H1 (cell line): ENCODE measurements around the gene PBXIP1. TPM values are rescaled to one million over a fixed set of nuclear protein-coding genes. Genes with fewer than 3 reads are reported as not detected.

Source experiments
- ASH2L ChIP-seq: fragments of 200-600, 300-600 bp; sonication (generic); IDR thresholded peaks from one replicate; pipeline ENCODE4 v1.7.1; 2017; ENCODE audit warnings: low read length
- ATF3 ChIP-seq: IDR thresholded peaks from 2 replicates; pipeline ENCODE4 v1.6.1; 2011; ENCODE audit warnings: low read depth, mild to moderate bottlenecking, low read length; ENCODE audit not compliant: insufficient read depth
- BACH1 ChIP-seq: IDR thresholded peaks from 2 replicates; pipeline ENCODE4 v1.6.1; 2012; ENCODE audit warnings: low read length, improper control_type of control experiment
- CHD1 ChIP-seq: IDR thresholded peaks from 2 replicates; pipeline ENCODE4 v1.6.1; 2012; ENCODE audit warnings: low read depth, low read length, improper control_type of control experiment
- CTBP2 ChIP-seq: IDR thresholded peaks from 2 replicates; pipeline ENCODE4 v1.7.0; 2011; ENCODE audit warnings: borderline replicate concordance, mild to moderate bottlenecking, moderate library complexity, mixed read lengths, low read length; ENCODE audit not compliant: insufficient read depth, insufficient read length
- EZH2 ChIP-seq: fragments of 200-600 bp; sonication (generic); IDR thresholded peaks from 2 replicates; pipeline ENCODE4 v1.7.1; 2012; ENCODE audit warnings: low read depth, mild to moderate bottlenecking, moderate library complexity, low read length, inconsistent platforms; ENCODE audit not compliant: severe bottlenecking
- FOSL1 ChIP-seq: IDR thresholded peaks from 2 replicates; pipeline ENCODE4 v1.6.1; 2011; ENCODE audit warnings: mild to moderate bottlenecking, low read depth, low read length, moderate library complexity; ENCODE audit not compliant: insufficient read depth
- GTF2F1 ChIP-seq: IDR thresholded peaks from 2 replicates; pipeline ENCODE4 v1.6.1; 2012; ENCODE audit warnings: low read depth, low read length, improper control_type of control experiment, borderline replicate concordance
- KDM4A ChIP-seq: IDR thresholded peaks from one replicate; pipeline ENCODE4 v1.7.1; 2012; ENCODE audit warnings: low read depth, mild to moderate bottlenecking, moderate library complexity, low read length, inconsistent platforms; ENCODE audit not compliant: severe bottlenecking
- KDM5A ChIP-seq: fragments of 200-600 bp; IDR thresholded peaks from 2 replicates; pipeline ENCODE4 v1.7.1; 2012; ENCODE audit warnings: mild to moderate bottlenecking, low read length, inconsistent platforms, mixed read lengths
- MAX ChIP-seq: IDR thresholded peaks from 2 replicates; pipeline ENCODE4 v1.6.1; 2012; ENCODE audit warnings: inconsistent platforms
- NANOG ChIP-seq: IDR thresholded peaks from 2 replicates; pipeline ENCODE4 v1.6.1; 2011; ENCODE audit warnings: low read length, low read depth, mild to moderate bottlenecking, inconsistent platforms; ENCODE audit not compliant: insufficient read depth, poor library complexity, severe bottlenecking
- PHF8 ChIP-seq: fragments of 200-600 bp; sonication (generic); conservative IDR thresholded peaks from 2 replicates; pipeline ENCODE4 v1.7.1; 2012; ENCODE audit warnings: low read depth, mild to moderate bottlenecking, inconsistent platforms, low read length, moderate library complexity
- RBBP5 ChIP-seq: IDR thresholded peaks from 2 replicates; pipeline ENCODE4 v1.7.1; 2012; ENCODE audit warnings: low read depth, mild to moderate bottlenecking, inconsistent platforms, low read length, moderate library complexity, borderline replicate concordance
- RFX5 ChIP-seq: IDR thresholded peaks from 2 replicates; pipeline ENCODE4 v1.6.1; 2011; ENCODE audit warnings: low read depth, low read length, improper control_type of control experiment, borderline replicate concordance
- RNF2 ChIP-seq: fragments of 200-900, 300-1000 bp; sonication (generic); IDR thresholded peaks from 2 replicates; pipeline ENCODE4 v1.7.1; 2016; ENCODE audit warnings: borderline replicate concordance, low read depth, mild to moderate bottlenecking, antibody characterized with exemption, low read length; ENCODE audit not compliant: poor library complexity, severe bottlenecking; ENCODE audit errors: missing control alignments
- SAP30 ChIP-seq: fragments of 300-600 bp; sonication (generic); IDR thresholded peaks from 2 replicates; pipeline ENCODE4 v1.7.1; 2012; ENCODE audit warnings: low read length, moderate library complexity, mild to moderate bottlenecking, inconsistent platforms; ENCODE audit not compliant: insufficient read depth, insufficient replicate concordance
- SIN3A ChIP-seq, 2 experiments: IDR thresholded peaks in 1 of 2; conservative IDR thresholded peaks in 1 of 2; 2 replicates each; pipeline ENCODE4 v1.6.1; 2011 to 2012; ENCODE audit warnings: low read length in 2 of 2, improper control_type of control experiment in 1 of 2, low read depth in 1 of 2, mild to moderate bottlenecking in 1 of 2
- SP1 ChIP-seq: IDR thresholded peaks from 2 replicates; pipeline ENCODE4 v1.6.1; 2011; ENCODE audit warnings: low read depth, low read length
- SP2 ChIP-seq: IDR thresholded peaks from 2 replicates; pipeline ENCODE4 v1.6.1; 2012; ENCODE audit warnings: mild to moderate bottlenecking, low read length, inconsistent platforms
- TAF7 ChIP-seq: optimal IDR thresholded peaks from 2 replicates; pipeline ENCODE3; 2011; ENCODE audit warnings: low read depth, mild to moderate bottlenecking, inconsistent platforms, low read length, moderate library complexity, borderline replicate concordance
- TBP ChIP-seq: IDR thresholded peaks from 2 replicates; pipeline ENCODE4 v1.6.1; 2011; ENCODE audit warnings: low read depth, low read length, improper control_type of control experiment
- polyA plus RNA-seq, 7 experiments: library from polyadenylated mRNA; depleted of rRNA in 3 of 7; stranded (reverse) in 5 of 7; unstranded in 2 of 7; fragments of >200 nt in 5 of 7; fragments of 200-250 nt in 2 of 7; gene quantifications; 1 replicate in 5 of 7; 2 replicates in 1 of 7; 4 replicates in 1 of 7; pipeline versions ENCODE4 v1.2.1 to v1.2.3, GENCODE V29; 2011 to 2013; ENCODE audit warnings: missing spikeins in 2 of 7, mixed read lengths in 2 of 7
- total RNA-seq: library from RNA; stranded (reverse); fragmentation: NEBNext Ultra II Directional; extraction: Animal tissue kit (Norgen Biotek cat#: 25700); gene quantifications from 2 replicates; pipeline ENCODE4 v1.2.1, GENCODE V29; 2021

The PBXIP1 gene
- total and polyA plus RNA-seq, 2 of the 8 experiments (the other 6 are each of a cell fraction or from before 2014, with no cell fraction given) = 12.0 to 19.8 TPM

- no peak for TF ChIP-seq RNF2
- no peak for TF ChIP-seq KDM5A
- peak; percentile 76 for TF ChIP-seq TAF7
- no peak for TF ChIP-seq CHD1
- 0 out of 2 replicates have a peak, but pooled peaks have one; percentile 29 for TF ChIP-seq GTF2F1
- no peak for TF ChIP-seq ATF3
- TF ChIP-seq FOSL1 = no peak
- no peak for TF ChIP-seq RBBP5
- TF ChIP-seq CTBP2 = no peak
- peak; percentile 92 for TF ChIP-seq KDM4A
- TF ChIP-seq SP2 = no peak
- TF ChIP-seq MAX = peak; percentile 69
- 0 out of 2 replicates have a peak, but pooled peaks have one; percentile 42 for TF ChIP-seq PHF8
- peak; percentile 82 to 90; a peak in 2 of 4 replicates for TF ChIP-seq SIN3A (conservative IDR thresholded peaks at IDR 0.05 in 1 of 2, IDR thresholded peaks at IDR 0.05 in 1 of 2; ENCODE audit: low read depth in 1 of 2, low read length in 2 of 2)
- peak; percentile 73 for TF ChIP-seq ASH2L
- peak; percentile 100 for TF ChIP-seq SP1
- peak; percentile 67 for TF ChIP-seq BACH1
- TF ChIP-seq NANOG = no peak
- no peak for TF ChIP-seq EZH2
- TF ChIP-seq SAP30 = no peak
- TF ChIP-seq TBP = peak; percentile 55
- TF ChIP-seq RFX5 = peak; percentile 78
Observed at GRCh38 chr1:155000726-155001424, 45.0 kb upstream of the PBXIP1 start (continued).
